CD14-positive monocyte (primary cell): ENCODE measurements around the gene RNF13. TPM values are rescaled to one million over a fixed set of nuclear protein-coding genes. Genes with fewer than 3 reads are reported as not detected.
A peak's percentile ranks its signal among the peaks of the same experiment; 100 is the strongest.

ENCODE experiments used
- DNase-seq, 3 donors: peaks; one replicate each; pipeline ENCODE4 v3.0.0-alpha.2; 2011 to 2022
- H2AFZ ChIP-seq: 2 replicates; pipeline ENCODE4 v1.6.0; 2012; ENCODE audit warnings: mild to moderate bottlenecking, low read depth, low read length, inconsistent platforms; ENCODE audit not compliant: insufficient read depth, poor library complexity, severe bottlenecking
- H3K27ac ChIP-seq, 2 donors: 1 replicate in 1 of 2; 2 replicates in 1 of 2; pipeline ENCODE4 v1.5.1; 2012 to 2013; ENCODE audit warnings: low read length in 2 of 2, control low read depth in 1 of 2, inconsistent platforms in 1 of 2, low read depth in 1 of 2, mild to moderate bottlenecking in 1 of 2
- H3K27me3 ChIP-seq, 2 donors: one replicate each; pipeline versions ENCODE4 v1.6.0 to v1.6.1; 2011 to 2013; ENCODE audit warnings: low read length in 2 of 2; ENCODE audit not compliant: control insufficient read depth in 2 of 2, insufficient read depth in 2 of 2
- H3K36me3 ChIP-seq, 2 donors: replicated peaks in 1 of 2; 1 replicate in 1 of 2; 2 replicates in 1 of 2; pipeline versions ENCODE4 v1.5.1 to v1.6.1; 2012 to 2013; ENCODE audit warnings: low read length in 2 of 2, control low read depth in 1 of 2, inconsistent platforms in 1 of 2, mild to moderate bottlenecking in 1 of 2; ENCODE audit not compliant: insufficient read depth in 2 of 2, control insufficient read depth in 1 of 2
- H3K4me1 ChIP-seq, 2 donors: 1 replicate in 1 of 2; 2 replicates in 1 of 2; pipeline versions ENCODE4 v1.5.1 to v1.6.1; 2012 to 2013; ENCODE audit warnings: low read length in 2 of 2, control low read depth in 1 of 2, inconsistent platforms in 1 of 2, mild to moderate bottlenecking in 1 of 2, moderate library complexity in 1 of 2; ENCODE audit not compliant: insufficient read depth in 2 of 2, control insufficient read depth in 1 of 2
- H3K4me2 ChIP-seq: replicated peaks from 2 replicates; pipeline ENCODE3; 2012; ENCODE audit warnings: low read length, moderate library complexity, mild to moderate bottlenecking; ENCODE audit not compliant: poor library complexity, severe bottlenecking; ENCODE audit errors: extremely low read depth
- H3K4me3 ChIP-seq, 3 experiments: fragments of 200-600 bp in 1 of 3; sonication (generic) in 1 of 3; replicated peaks in 1 of 3; 1 replicate in 2 of 3; 2 replicates in 1 of 3; pipeline ENCODE4 v1.5.1; 2011 to 2013; ENCODE audit warnings: low read length in 3 of 3, mild to moderate bottlenecking in 3 of 3, control low read depth in 2 of 3, low read depth in 2 of 3, inconsistent platforms in 1 of 3, moderate library complexity in 1 of 3
- H3K79me2 ChIP-seq: 2 replicates; pipeline ENCODE4 v1.6.0; 2012; ENCODE audit warnings: mild to moderate bottlenecking, control low read depth, inconsistent platforms, low read length, moderate library complexity; ENCODE audit not compliant: insufficient read depth
- H3K9ac ChIP-seq: 2 replicates; pipeline ENCODE4 v1.6.0; 2017; ENCODE audit warnings: low read length, mild to moderate bottlenecking; ENCODE audit not compliant: insufficient read depth, poor library complexity, severe bottlenecking
- H3K9me3 ChIP-seq, 2 donors: replicated peaks in 1 of 2; 1 replicate in 1 of 2; 2 replicates in 1 of 2; pipeline versions ENCODE4 v1.5.1 to v1.6.1; 2012 to 2013; ENCODE audit warnings: low read length in 2 of 2, control low read depth in 1 of 2; ENCODE audit not compliant: control insufficient read depth in 1 of 2, insufficient read depth in 1 of 2
- H4K20me1 ChIP-seq: 2 replicates; pipeline ENCODE4 v1.6.0; 2012; ENCODE audit warnings: mild to moderate bottlenecking, low read length, control low read depth, moderate library complexity; ENCODE audit not compliant: insufficient read depth
- H3K27ac Mint-ChIP-seq, 7 donors: one replicate each; pipeline ENCODE4 v1.8.0; 2020; ENCODE audit warnings: mild to moderate bottlenecking in 7 of 7, mixed read lengths in 7 of 7, moderate library complexity in 6 of 7, inconsistent platforms in 2 of 7
- H3K27me3 Mint-ChIP-seq, 3 donors: one replicate each; pipeline ENCODE4 v1.8.0; 2021 to 2022; ENCODE audit warnings: low read depth in 3 of 3, mild to moderate bottlenecking in 3 of 3, mixed read lengths in 3 of 3, moderate library complexity in 3 of 3, inconsistent platforms in 1 of 3
- H3K36me3 Mint-ChIP-seq, 2 donors: one replicate each; pipeline ENCODE4 v1.8.0; 2020; ENCODE audit warnings: mixed read lengths in 2 of 2, inconsistent platforms in 1 of 2, mild to moderate bottlenecking in 1 of 2
- H3K4me1 Mint-ChIP-seq: one replicate; pipeline ENCODE4 v1.8.0; 2020; ENCODE audit warnings: mild to moderate bottlenecking, mixed read lengths
- H3K4me3 Mint-ChIP-seq, 2 donors: one replicate each; pipeline ENCODE4 v1.8.0; 2020; ENCODE audit warnings: mild to moderate bottlenecking in 2 of 2, mixed read lengths in 2 of 2, moderate library complexity in 1 of 2
- H3K9me3 Mint-ChIP-seq, 7 donors: one replicate each; pipeline ENCODE4 v1.8.0; 2020 to 2022; ENCODE audit warnings: mixed read lengths in 7 of 7, mild to moderate bottlenecking in 6 of 7, moderate library complexity in 6 of 7, inconsistent platforms in 2 of 7
- CTCF ChIP-seq: fragments of 200-600 bp; IDR thresholded peaks from one replicate; pipeline ENCODE4 v1.8.0; 2022; ENCODE audit warnings: antibody characterized with exemption, mild to moderate bottlenecking
- whole genome bisulfite sequencing: methylation state at CpG from one replicate; pipeline ENCODE4 v1.1.5; 2013; ENCODE audit warnings: missing lambda C conversion rate; ENCODE audit not compliant: insufficient coverage; 5-methylcytosine and 5-hydroxymethylcytosine counted together
- intact Hi-C, 2 donors: fragments of 100-400 bp; cut with micrococcal nuclease; formaldehyde crosslinking; loops; one replicate each; pipeline versions ENCODE4 v1.15.0 to v1.15.1; 2023
- polyA plus RNA-seq, 3 donors: library from polyadenylated mRNA; depleted of rRNA in 1 of 3; unstranded in 2 of 3; stranded (reverse) in 1 of 3; fragments of 300-500 nt in 2 of 3; fragments of >200 nt in 1 of 3; fragmentation: Illumina TruSeq in 2 of 3; gene quantifications; 1 replicate in 2 of 3; 2 replicates in 1 of 3; pipeline ENCODE4 v1.2.3, GENCODE V29; 2012 to 2021

RNF13 gene
- polyA plus RNA-seq, 3 donors = 95.4 to 481 (median 462) TPM

DNA sequence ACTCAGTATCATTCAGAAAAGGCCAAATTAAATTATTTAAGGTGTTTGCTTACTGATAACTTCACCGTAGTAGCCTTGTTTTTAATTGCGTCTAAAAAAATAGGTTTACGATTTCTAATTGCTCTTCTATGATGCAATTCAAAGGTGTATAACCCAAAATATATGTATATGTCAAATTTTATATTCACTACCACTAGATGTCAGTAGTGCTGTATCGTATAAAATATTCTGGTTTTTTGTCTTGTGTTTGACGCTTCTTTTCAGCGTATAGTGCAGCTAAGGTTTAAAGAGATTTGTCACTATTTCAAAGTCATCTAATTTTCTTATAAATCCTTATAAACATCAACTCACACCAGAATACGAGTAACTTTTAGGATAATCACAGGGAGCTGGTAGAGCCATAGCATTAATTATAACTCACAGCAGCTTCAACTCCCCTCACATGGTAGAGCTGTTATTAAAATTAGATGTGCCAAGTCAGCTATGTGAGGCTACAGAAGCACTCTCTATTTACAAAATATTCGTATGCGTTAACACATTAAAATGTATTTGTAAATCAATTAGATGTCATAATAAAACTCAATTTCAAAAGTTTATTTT is 154.2 kb downstream of the RNF13 start:
- H3K36me3 ChIP-seq = peaks cover 0 to 36% of the 10 kb centered on the region in 2 donors
- peak; percentile 70 for TF ChIP-seq CTCF
- no peak overlapping the region for H3K4me2 ChIP-seq
- H3K27ac ChIP-seq = no peak overlapping the region
- DNase-seq = peak in 2 of 3 donors; percentile 5 to 8
- intact Hi-C loops = loop anchor here in 1 of 2 donors (5.0 to 10.0 kb wide), 2 partner anchors 218 to 255 kb away; no protein-coding TSS in a partner anchor
- Mint-ChIP-seq H3K27ac (no peak overlapping the region), H3K36me3 (peaks cover 25 to 38% of the 10 kb centered on the region in 2 donors), H3K4me3 (no peak overlapping the region), H3K9me3 (peaks cover 0 to 11% (median 3%) of the 10 kb centered on the region in 7 donors), H3K27me3 (peaks cover 30 to 40% (median 34%) of the 10 kb centered on the region in 3 donors), H3K4me1 (peaks cover 21% of the 10 kb centered on the region)
- no peaks in the 10 kb centered on the region for H3K9me3 ChIP-seq
- peaks cover 11 to 25% of the 10 kb centered on the region in 2 donors for H3K4me1 ChIP-seq
- H3K79me2 ChIP-seq = no peaks in the 10 kb centered on the region
- no CpG with 5 or more reads among the region's 9 CpGs for WGBS
- H4K20me1 ChIP-seq = peaks cover 69% of the 10 kb centered on the region
- H3K4me3 ChIP-seq = no peak overlapping the region
- no peak overlapping the region for H2AFZ ChIP-seq
- no peak overlapping the region for H3K9ac ChIP-seq
- H3K27me3 ChIP-seq = peaks cover 32 to 35% of the 10 kb centered on the region in 2 donors

- Histone ChIP-seq H3K27me3 (peaks cover 42% of the 10 kb centered on the region in 2 donors), H3K4me3 (no peak overlapping the region), H3K79me2 (no peaks in the 10 kb centered on the region), H3K9me3 (no peaks in the 10 kb centered on the region), H3K4me2 (no peak overlapping the region), H3K4me1 (peaks cover 11 to 25% of the 10 kb centered on the region in 2 donors), H2AFZ (no peak overlapping the region), H3K9ac (no peak overlapping the region), H3K27ac (no peak overlapping the region), H4K20me1 (peaks cover 59% of the 10 kb centered on the region), H3K36me3 (peaks cover 0 to 30% of the 10 kb centered on the region in 2 donors)
- Mint-ChIP-seq H3K27ac (no peak overlapping the region), H3K4me1 (peaks cover 21% of the 10 kb centered on the region), H3K9me3 (peaks cover 0 to 11% (median 3%) of the 10 kb centered on the region in 7 donors), H3K4me3 (no peak overlapping the region), H3K27me3 (peaks cover 37 to 48% (median 42%) of the 10 kb centered on the region in 3 donors), H3K36me3 (peaks cover 25 to 38% of the 10 kb centered on the region in 2 donors)
- intact Hi-C loops = loop anchor here in 1 of 2 donors (5.0 to 10.0 kb wide), 2 partner anchors 217 to 254 kb away; no protein-coding TSS in a partner anchor
- no peak for TF ChIP-seq CTCF
- DNase-seq = no peak
- 100% methylated on average over 4 of the region's 8 CpGs for WGBS
These were observed 155.2 kb downstream of the RNF13 start for GRCh38 chr3:149968216-149968615.
